GM19468 (cell line): ENCODE results near the gene REV1.
"Not testable (repeated sequence)": the region's sequence is repeated elsewhere in the genome, so short reads cannot be mapped to it uniquely, and the experiment has no call there.

Experiments
- ATAC-seq: cut with Tn5 transposase; IDR thresholded peaks from one replicate; pipeline ENCODE4 v1.9.1; 2021; ENCODE audit warnings: mild to moderate bottlenecking, moderate library complexity, moderate number of reproducible peaks; ENCODE audit not compliant: unreplicated experiment; ENCODE audit errors: extremely low read depth

REV1 gene

GRCh38 chr2:99488539-99489062 is 1.2 kb downstream of the REV1 start:
- ATAC-seq, result no peak

GRCh38 chr2:99487906-99488305 is 1.9 kb downstream of the REV1 start:
- no peak for ATAC-seq

GRCh38 chr2:99485824-99486223 is 4.0 kb downstream of the REV1 start:
- ATAC-seq, result no peak

- ATAC-seq, result no peak
These were observed 4.4 kb downstream of the REV1 start for GRCh38 chr2:99485411-99485810.

- no peak for ATAC-seq
These were observed 5.6 kb downstream of the REV1 start for GRCh38 chr2:99484205-99484604.

- ATAC-seq, result no peak
These were observed 7.9 kb downstream of the REV1 start for GRCh38 chr2:99481941-99482340.

GRCh38 chr2:99481527-99481926 is 8.3 kb downstream of the REV1 start:
- ATAC-seq, result no peak

GRCh38 chr2:99480390-99480789 is 9.4 kb downstream of the REV1 start:
- ATAC-seq, result no peak

GRCh38 chr2:99478632-99479031 is 11.2 kb downstream of the REV1 start:
- no peak for ATAC-seq

- ATAC-seq, result no peak
These were observed 12.8 kb downstream of the REV1 start for GRCh38 chr2:99477054-99477453.

GRCh38 chr2:99476629-99477028 is 13.2 kb downstream of the REV1 start:
- ATAC-seq, result no peak

GRCh38 chr2:99475095-99475494 is 14.7 kb downstream of the REV1 start:
- not testable (repeated sequence) for ATAC-seq

- no peak for ATAC-seq
These were observed 16.2 kb downstream of the REV1 start for GRCh38 chr2:99473518-99474083.

- no peak for ATAC-seq
These were observed 17.2 kb downstream of the REV1 start for GRCh38 chr2:99472600-99472960.

- ATAC-seq, result no peak
These were observed 17.9 kb downstream of the REV1 start for GRCh38 chr2:99471654-99472599.

GRCh38 chr2:99470957-99471356 is 18.9 kb downstream of the REV1 start:
- no peak for ATAC-seq

- not testable (repeated sequence) for ATAC-seq
These were observed 19.4 kb downstream of the REV1 start for GRCh38 chr2:99470459-99470858.

GRCh38 chr2:99469394-99469793 is 20.4 kb downstream of the REV1 start:
- ATAC-seq, result no peak

- ATAC-seq, result no peak
These were observed 21.7 kb downstream of the REV1 start for GRCh38 chr2:99468155-99468554.

GRCh38 chr2:99467390-99467789 is 22.4 kb downstream of the REV1 start:
- ATAC-seq, result no peak

GRCh38 chr2:99461828-99462483 is 27.9 kb downstream of the REV1 start:
- no peak for ATAC-seq
